Sigmoid colon (tissue), 7 donors: Measurements from ENCODE around the gene EDRF1. TPM values are rescaled to one million over a fixed set of nuclear protein-coding genes. Genes with fewer than 3 reads are reported as not detected.
A peak's percentile ranks its signal among the peaks of the same experiment; 100 is the strongest.

Source experiments
- DNase-seq: peaks from one replicate; pipeline ENCODE4 v3.0.0-alpha.2; 2019
- H3K27ac ChIP-seq, 4 donors: fragments of 200-600 bp; sonication (generic); one replicate each; pipeline ENCODE4 v1.5.1; 2016 to 2019; ENCODE audit warnings: mild to moderate bottlenecking in 1 of 4
- H3K27me3 ChIP-seq, 3 donors: fragments of 200-600 bp; sonication (generic); one replicate each; pipeline ENCODE4 v1.5.1; 2019; ENCODE audit warnings: mild to moderate bottlenecking in 1 of 3
- H3K36me3 ChIP-seq, 4 donors: fragments of 200-600 bp; sonication (generic); one replicate each; pipeline ENCODE4 v1.5.1; 2016 to 2019
- H3K4me1 ChIP-seq, 4 donors: fragments of 200-600 bp; sonication (generic); one replicate each; pipeline ENCODE4 v1.5.1; 2017 to 2019
- H3K4me3 ChIP-seq, 4 donors: fragments of 200-600 bp; sonication (generic); one replicate each; pipeline ENCODE4 v1.5.1; 2017 to 2019; ENCODE audit warnings: mild to moderate bottlenecking in 2 of 4, moderate library complexity in 1 of 4
- H3K9me3 ChIP-seq, 4 donors: fragments of 200-600 bp in 3 of 4; sonication (generic) in 3 of 4; one replicate each; pipeline versions ENCODE4 v1.5.1 to v1.6.1; 2013 to 2019
- CTCF ChIP-seq, 4 experiments: fragments of 450-650 bp in 3 of 4; fragments of 200-600 bp in 1 of 4; IDR thresholded peaks; one replicate each; pipeline ENCODE4 v1.5.1; 2016 to 2019; ENCODE audit warnings: antibody characterized with exemption in 4 of 4, mild to moderate bottlenecking in 3 of 4, moderate library complexity in 2 of 4
- EP300 ChIP-seq, 4 donors: sonication (generic); formaldehyde crosslinking; IDR thresholded peaks; one replicate each; pipeline ENCODE4 v1.6.1; 2017; ENCODE audit warnings: antibody characterized with exemption in 4 of 4
- POLR2A ChIP-seq, 2 donors: fragments of 450-650 bp; IDR thresholded peaks; one replicate each; pipeline ENCODE4 v1.6.1; 2016; ENCODE audit warnings: antibody characterized with exemption in 2 of 2, mild to moderate bottlenecking in 2 of 2, moderate library complexity in 2 of 2
- POLR2AphosphoS5 ChIP-seq, 4 donors: sonication (generic); formaldehyde crosslinking; IDR thresholded peaks; one replicate each; pipeline ENCODE4 v1.6.1; 2017; ENCODE audit warnings: antibody characterized with exemption in 4 of 4
- WGBS, 2 donors: extraction: QIAGEN DNeasy Blood & Tissue Kit; methylation state at CpG; one replicate each; pipeline ENCODE4 v1.1.7; 2013; 5-methylcytosine and 5-hydroxymethylcytosine counted together
- intact Hi-C: fragments of 100-400 bp; cut with DNase I; formaldehyde crosslinking; loops from one replicate; pipeline ENCODE4 v1.15.1; 2023
- polyA plus RNA-seq, 3 donors: library from polyadenylated mRNA; stranded (reverse); fragments of 200-250 nt; gene quantifications; one replicate each; pipeline ENCODE4 v1.2.3, GENCODE V29; 2013
- total RNA-seq, 4 donors: library from RNA; depleted of rRNA; stranded (reverse); fragments of >200 nt; gene quantifications; one replicate each; pipeline ENCODE4 v1.1.0, GENCODE V29; 2016
- donor health status: healthy with polysubstance abuse.
- donor health status: Bipolar disorder and iron deficiency.
- donor health status: healthy.

Gene EDRF1
- 10 to 100 TPM; 16.1 to 20.8 (median 18.4) TPM for total RNA-seq
- polyA plus RNA-seq = 10 to 100 TPM in 1 of 3 donors, 1 to 10 TPM in 2; 3.7 to 13.2 (median 5.4) TPM

- Histone ChIP-seq H3K27me3 (no peaks in the 10 kb centered on the region), H3K9me3 (no peaks in the 10 kb centered on the region), H3K27ac (peak within 1 kb of the TSS; percentile 86 to 94 (median 89)), H3K4me1 (peaks cover 0 to 21% (median 17%) of the 10 kb centered on the region in 4 donors), H3K36me3 (peaks cover 0 to 30% (median 15%) of the 10 kb centered on the region in 4 donors), H3K4me3 (peak within 1 kb of the TSS; percentile 68 to 97 (median 84))
- peak; percentile 99 for DNase-seq
- 0% methylated on average over 72 of the region's 72 CpGs for WGBS, 2 donors
- intact Hi-C loops = loop anchor here (2.0 to 10.0 kb wide), 4 partner anchors 103 to 917 kb away; partner anchors contain the start of genes ABRAXAS2, BCCIP, CTBP2 and UROS
- TF ChIP-seq POLR2A (IDR thresholded peaks at IDR 0.05) (peak; percentile 56 to 81), POLR2AphosphoS5 (IDR thresholded peaks at IDR 0.05) (peak; percentile 75 to 92 (median 90)), EP300 (IDR thresholded peaks at IDR 0.05) (no peak), CTCF (IDR thresholded peaks at IDR 0.05) (no peak)
These were observed at the start of gene EDRF1 for GRCh38 chr10:125719173-125720001. Gene EDRF1 (plus strand): TSS chr10:125719709. CDS start chr10:125719808, 99 bp downstream.

- no peaks in the 10 kb centered on the region for H3K36me3 ChIP-seq
- no peak overlapping the region for H3K4me3 ChIP-seq
- H3K27ac ChIP-seq = no peak overlapping the region
- no peaks in the 10 kb centered on the region for H3K27me3 ChIP-seq
- TF ChIP-seq POLR2AphosphoS5 (IDR thresholded peaks at IDR 0.05) = no peak
- no peak for TF ChIP-seq POLR2A (IDR thresholded peaks at IDR 0.05)
- no peak for TF ChIP-seq EP300 (IDR thresholded peaks at IDR 0.05)
- no peak for TF ChIP-seq CTCF (IDR thresholded peaks at IDR 0.05)
- peaks cover 0 to 10% (median 2%) of the 10 kb centered on the region in 4 donors for H3K9me3 ChIP-seq
- H3K4me1 ChIP-seq = no peaks in the 10 kb centered on the region
- DNase-seq = no peak
- WGBS, 2 donors = 81 to 83% methylated on average over 1 of the region's 1 CpG
- intact Hi-C loops = no loop called here
These were observed 46.6 kb upstream of the EDRF1 start for GRCh38 chr10:125672884-125673283.

- H3K36me3 ChIP-seq = no peaks in the 10 kb centered on the region
- peaks cover 0 to 10% (median 2%) of the 10 kb centered on the region in 4 donors for H3K9me3 ChIP-seq
- no peak for TF ChIP-seq POLR2A (IDR thresholded peaks at IDR 0.05)
- WGBS, 2 donors = 73 to 82% methylated on average over 11 of the region's 11 CpGs
- H3K4me1 ChIP-seq = no peaks in the 10 kb centered on the region
- H3K27ac ChIP-seq = no peak overlapping the region
- no peaks in the 10 kb centered on the region for H3K27me3 ChIP-seq
- intact Hi-C loops = no loop called here
- no peak overlapping the region for H3K4me3 ChIP-seq
- DNase-seq = no peak
These were observed 40.1 kb upstream of the EDRF1 start for GRCh38 chr10:125679436-125679835.

- TF ChIP-seq EP300 (IDR thresholded peaks at IDR 0.05) (no peak), CTCF (IDR thresholded peaks at IDR 0.05) (no peak), POLR2A (IDR thresholded peaks at IDR 0.05) (no peak), POLR2AphosphoS5 (IDR thresholded peaks at IDR 0.05) (no peak)
- no peaks in the 10 kb centered on the region for H3K4me1 ChIP-seq
- no peak for DNase-seq
- 70 to 72% methylated on average over 3 of the region's 3 CpGs for WGBS, 2 donors
- no peaks in the 10 kb centered on the region for H3K27me3 ChIP-seq
- intact Hi-C loops = no loop called here
- no peaks in the 10 kb centered on the region for H3K9me3 ChIP-seq
- H3K27ac ChIP-seq = no peak within 1 kb of the TSS
- H3K4me3 ChIP-seq = no peak within 1 kb of the TSS
- no peaks in the 10 kb centered on the region for H3K36me3 ChIP-seq
These were observed 36.4 kb upstream of the EDRF1 start, which contains the start of gene TEX36 for GRCh38 chr10:125683063-125683462. Gene TEX36 (minus strand): TSS chr10:125683163. CDS start chr10:125682989, 174 bp downstream.

GRCh38 chr10:125683821-125684220 lies 35.7 kb upstream of the EDRF1 start:
- no peak overlapping the region for H3K4me3 ChIP-seq
- no peak for DNase-seq
- TF ChIP-seq POLR2A (IDR thresholded peaks at IDR 0.05) = no peak
- no peak for TF ChIP-seq CTCF (IDR thresholded peaks at IDR 0.05)
- no peak for TF ChIP-seq POLR2AphosphoS5 (IDR thresholded peaks at IDR 0.05)
- no peak for TF ChIP-seq EP300 (IDR thresholded peaks at IDR 0.05)
- H3K27ac ChIP-seq = no peak overlapping the region
- no peaks in the 10 kb centered on the region for H3K36me3 ChIP-seq
- WGBS, 2 donors = 69 to 78% methylated on average over 7 of the region's 7 CpGs
- H3K4me1 ChIP-seq = no peaks in the 10 kb centered on the region
- H3K27me3 ChIP-seq = no peaks in the 10 kb centered on the region
- intact Hi-C loops = no loop called here
- no peaks in the 10 kb centered on the region for H3K9me3 ChIP-seq
